ENCODE measurements around the gene BLM. TPM values are rescaled to one million over a fixed set of nuclear protein-coding genes. Genes with fewer than 3 reads are reported as not detected.

The BLM gene
- total RNA-seq, 1 experiment from 2014 or later, result 41.3 TPM

- no peak overlapping the region for H2BK5ac ChIP-seq (ENCODE audit: insufficient read length, low read length)
- WGBS (ENCODE audit: extremely low coverage, insufficient read length, low lambda C conversion rate), result no CpG with 5 or more reads among the region's 2 CpGs
- H3K4me1 Mint-ChIP-seq, result peaks cover 7 to 10% of the 10 kb centered on the region in 2 experiments; a peak in 3 of 4 replicates
- H2AK5ac ChIP-seq (ENCODE audit: insufficient read length, low read length), result no peak overlapping the region
- TF ChIP-seq, protein P1, sequence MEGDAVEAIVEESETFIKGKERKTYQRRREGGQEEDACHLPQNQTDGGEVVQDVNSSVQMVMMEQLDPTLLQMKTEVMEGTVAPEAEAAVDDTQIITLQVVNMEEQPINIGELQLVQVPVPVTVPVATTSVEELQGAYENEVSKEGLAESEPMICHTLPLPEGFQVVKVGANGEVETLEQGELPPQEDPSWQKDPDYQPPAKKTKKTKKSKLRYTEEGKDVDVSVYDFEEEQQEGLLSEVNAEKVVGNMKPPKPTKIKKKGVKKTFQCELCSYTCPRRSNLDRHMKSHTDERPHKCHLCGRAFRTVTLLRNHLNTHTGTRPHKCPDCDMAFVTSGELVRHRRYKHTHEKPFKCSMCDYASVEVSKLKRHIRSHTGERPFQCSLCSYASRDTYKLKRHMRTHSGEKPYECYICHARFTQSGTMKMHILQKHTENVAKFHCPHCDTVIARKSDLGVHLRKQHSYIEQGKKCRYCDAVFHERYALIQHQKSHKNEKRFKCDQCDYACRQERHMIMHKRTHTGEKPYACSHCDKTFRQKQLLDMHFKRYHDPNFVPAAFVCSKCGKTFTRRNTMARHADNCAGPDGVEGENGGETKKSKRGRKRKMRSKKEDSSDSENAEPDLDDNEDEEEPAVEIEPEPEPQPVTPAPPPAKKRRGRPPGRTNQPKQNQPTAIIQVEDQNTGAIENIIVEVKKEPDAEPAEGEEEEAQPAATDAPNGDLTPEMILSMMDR (conservative IDR thresholded peaks at IDR 0.05), result no peak
- peaks cover 0 to 14% (median 5%) of the 10 kb centered on the region in 3 experiments; a peak in 5 of 7 replicates for H3K36me3 Mint-ChIP-seq (ENCODE audit: insufficient read depth in 1 of 3, low read depth in 3 of 3)
- H2BK15ac ChIP-seq (ENCODE audit: low read depth, low read length), result no peak overlapping the region
- H3K14ac ChIP-seq (ENCODE audit: insufficient read depth, low read length), result no peak overlapping the region
- no peak overlapping the region for H2BK12ac ChIP-seq (ENCODE audit: insufficient read length, low read depth, low read length)
- no peak for DNase-seq
- H3K4me1 ChIP-seq (ENCODE audit: insufficient read depth, low read length), result no peaks in the 10 kb centered on the region
- no peak overlapping the region for H2BK120ac ChIP-seq (ENCODE audit: low read depth, low read length, poor library complexity, severe bottlenecking)
- H3K9me3 ChIP-seq (ENCODE audit: control insufficient read depth, low read depth, low read length), result no peaks in the 10 kb centered on the region
- no peak overlapping the region for H3K23ac ChIP-seq (ENCODE audit: insufficient read length, low read depth, low read length)
- no peak overlapping the region for H3K27ac ChIP-seq (ENCODE audit: insufficient read length, low read depth, low read length)
- no peak overlapping the region for H3K56ac ChIP-seq (ENCODE audit: insufficient read length, low read depth, low read length)
- H3K79me2 ChIP-seq (ENCODE audit: insufficient read depth, low read length), result no peaks in the 10 kb centered on the region
- no peak overlapping the region for H4K8ac ChIP-seq (replicated peaks; ENCODE audit: insufficient read length, low read depth, low read length)
- H4K20me1 ChIP-seq (ENCODE audit: control insufficient read depth, insufficient read depth, insufficient read length), result peaks cover 3% of the 10 kb centered on the region
- H2BK20ac ChIP-seq (ENCODE audit: low read depth, low read length, poor library complexity, severe bottlenecking), result no peak overlapping the region
- no peak overlapping the region for H2AFZ ChIP-seq (ENCODE audit: low read length)
- H3K18ac ChIP-seq (ENCODE audit: insufficient read length, low read depth, low read length), result no peak overlapping the region
- H4K5ac ChIP-seq (ENCODE audit: insufficient read length, low read depth, low read length), result no peak overlapping the region
- H3K4ac ChIP-seq (ENCODE audit: low read depth, low read length), result no peak overlapping the region
- no peaks in the 10 kb centered on the region for H3K79me1 ChIP-seq (ENCODE audit: insufficient read depth, low read depth, low read length, poor library complexity, severe bottlenecking)
- no peak overlapping the region for H3T11ph ChIP-seq (ENCODE audit: low read length)
- no peaks in the 10 kb centered on the region for H3K23me2 ChIP-seq (ENCODE audit: insufficient read length, low read depth, low read length, poor library complexity, severe bottlenecking)
- H3K9me3 Mint-ChIP-seq, result no peaks in the 10 kb centered on the region
- no peak overlapping the region for H4K91ac ChIP-seq (ENCODE audit: insufficient read length, low read depth, low read length)
- H3K4me3 Mint-ChIP-seq, result no peak overlapping the region
- H3K27me3 Mint-ChIP-seq (ENCODE audit: low read depth), result no peaks in the 10 kb centered on the region
- no peak overlapping the region for H3K4me2 ChIP-seq (ENCODE audit: insufficient read depth, insufficient read length, low read length)
- H3K9ac ChIP-seq (ENCODE audit: extremely low read depth, insufficient read length, low read length), result no peak overlapping the region
- no peaks in the 10 kb centered on the region for H3K27me3 ChIP-seq (ENCODE audit: insufficient read depth, low read length)
- H3K27ac Mint-ChIP-seq, result no peak overlapping the region
Measured at GRCh38 chr15:90711418-90711824, 5.7 kb upstream of the BLM start.

All from H9 (cell line).